Measurements from ENCODE around the gene SRGAP1. TPM values are rescaled to one million over a fixed set of nuclear protein-coding genes. Genes with fewer than 3 reads are reported as not detected.

SRGAP1 gene
- total and polyA plus RNA-seq, 8 donors: 2.5 to 13.3 (median 7.5) TPM

DNA sequence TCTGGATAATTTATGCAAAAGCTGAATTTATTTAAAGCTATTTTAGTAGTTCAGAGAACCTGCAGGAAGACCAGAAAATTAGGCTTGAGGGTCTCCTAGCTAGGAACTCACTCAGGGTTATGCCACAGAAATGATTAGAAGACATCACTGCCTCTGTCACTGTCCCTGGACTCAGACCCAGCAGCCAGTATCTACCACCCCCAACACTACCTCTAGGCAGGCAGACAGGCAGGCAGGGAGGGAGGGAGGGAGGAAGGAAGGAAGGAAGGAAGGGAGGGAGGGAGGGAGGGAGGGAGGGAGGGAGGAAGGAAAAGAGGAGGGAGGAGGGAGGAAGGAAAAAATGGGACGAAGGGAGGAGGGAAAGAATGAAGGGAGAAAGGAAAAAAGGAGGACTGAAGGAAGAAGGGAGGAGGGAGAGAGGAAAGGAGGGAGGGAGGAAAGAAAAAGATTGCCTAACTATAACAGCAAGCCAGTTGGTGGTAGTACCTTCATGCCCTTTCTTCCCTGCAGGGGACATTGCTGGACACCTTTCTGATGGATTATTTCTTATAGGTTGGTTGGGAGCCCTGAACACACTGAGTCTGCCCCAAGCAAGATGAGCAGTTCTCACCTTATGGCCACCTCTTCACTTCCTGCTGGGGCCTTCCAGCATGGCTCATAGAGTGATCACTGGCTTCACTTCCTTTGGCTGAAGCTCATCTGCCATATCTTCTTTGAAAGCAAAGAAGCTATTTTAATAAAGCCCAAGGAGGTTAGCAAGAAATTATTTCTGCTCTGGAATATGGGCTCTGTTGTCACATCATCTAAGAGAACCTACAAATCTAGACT lies 327.9 kb downstream of the SRGAP1 start:
- H3K4me1 ChIP-seq: no peaks in the 10 kb centered on the region
- FAIRE-seq: no peak
- no peak overlapping the region for H3K27ac ChIP-seq
- TF ChIP-seq, protein P1, sequence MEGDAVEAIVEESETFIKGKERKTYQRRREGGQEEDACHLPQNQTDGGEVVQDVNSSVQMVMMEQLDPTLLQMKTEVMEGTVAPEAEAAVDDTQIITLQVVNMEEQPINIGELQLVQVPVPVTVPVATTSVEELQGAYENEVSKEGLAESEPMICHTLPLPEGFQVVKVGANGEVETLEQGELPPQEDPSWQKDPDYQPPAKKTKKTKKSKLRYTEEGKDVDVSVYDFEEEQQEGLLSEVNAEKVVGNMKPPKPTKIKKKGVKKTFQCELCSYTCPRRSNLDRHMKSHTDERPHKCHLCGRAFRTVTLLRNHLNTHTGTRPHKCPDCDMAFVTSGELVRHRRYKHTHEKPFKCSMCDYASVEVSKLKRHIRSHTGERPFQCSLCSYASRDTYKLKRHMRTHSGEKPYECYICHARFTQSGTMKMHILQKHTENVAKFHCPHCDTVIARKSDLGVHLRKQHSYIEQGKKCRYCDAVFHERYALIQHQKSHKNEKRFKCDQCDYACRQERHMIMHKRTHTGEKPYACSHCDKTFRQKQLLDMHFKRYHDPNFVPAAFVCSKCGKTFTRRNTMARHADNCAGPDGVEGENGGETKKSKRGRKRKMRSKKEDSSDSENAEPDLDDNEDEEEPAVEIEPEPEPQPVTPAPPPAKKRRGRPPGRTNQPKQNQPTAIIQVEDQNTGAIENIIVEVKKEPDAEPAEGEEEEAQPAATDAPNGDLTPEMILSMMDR (IDR thresholded peaks at IDR 0.05): no peak
- intact Hi-C loops (cut with DNase I): no loop called here
- no peaks in the 10 kb centered on the region for H3K36me3 ChIP-seq
- no peaks in the 10 kb centered on the region for H3K9me3 ChIP-seq
- H3K27me3 ChIP-seq: no peaks in the 10 kb centered on the region
- ATAC-seq: no peak
- DNase-seq: no peak
- H3K4me3 ChIP-seq: no peak overlapping the region
- WGBS, 2 donors: 67 to 89% methylated on average over 1 of the region's 1 CpG

DNA sequence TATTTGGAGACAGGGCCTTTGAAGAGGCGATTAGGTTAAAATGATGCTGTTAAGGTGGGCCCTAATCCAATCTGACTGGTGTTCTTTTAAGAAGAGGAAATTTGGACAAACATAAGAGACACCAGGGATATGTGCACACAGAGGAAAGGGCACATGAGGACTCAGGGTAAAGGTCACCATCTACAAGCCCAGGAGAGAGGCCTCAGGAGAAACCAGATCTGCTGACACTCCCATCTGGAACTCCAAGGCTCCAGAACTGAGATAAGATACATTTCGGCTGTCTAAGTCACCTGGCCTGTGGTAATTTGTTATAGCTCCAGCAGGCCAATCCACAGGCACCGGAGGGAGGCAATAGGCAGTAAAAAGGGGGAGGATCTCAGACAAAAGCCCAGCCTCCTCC lies 329.0 kb downstream of the SRGAP1 start:
- no peak for FAIRE-seq

DNA sequence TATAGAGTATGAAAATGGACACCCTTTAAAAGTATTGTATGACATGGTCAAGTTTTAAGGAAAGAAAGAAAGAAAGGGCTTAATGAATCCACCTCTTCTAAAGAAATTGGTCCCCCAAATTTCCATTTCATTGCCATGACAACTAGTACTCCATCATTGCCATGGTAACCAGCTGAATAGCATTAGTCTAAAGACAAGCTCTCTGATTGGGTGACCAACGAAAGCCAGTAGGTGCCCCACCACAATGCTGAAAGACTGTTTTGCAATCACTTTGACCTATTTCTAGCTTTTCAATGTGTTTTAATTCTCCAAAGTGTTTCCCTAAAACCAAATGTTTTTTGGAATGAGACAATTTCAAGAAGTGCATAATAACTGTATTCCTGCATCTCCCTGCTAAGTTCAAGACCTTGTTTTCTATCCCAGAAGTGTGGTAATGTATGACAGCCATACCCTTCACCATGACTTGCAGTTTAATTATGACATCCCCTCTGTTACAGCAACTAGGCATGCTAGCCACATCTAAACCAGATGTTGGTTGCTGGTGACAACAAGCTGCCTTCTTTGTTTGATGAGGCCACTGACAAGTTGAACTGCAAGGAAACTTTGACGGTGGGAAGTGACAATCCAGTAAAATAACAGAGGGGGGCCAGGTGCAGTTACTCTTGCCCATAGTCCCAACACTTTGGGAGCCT lies 330.9 kb downstream of the SRGAP1 start:
- DNase-seq (no peak), ATAC-seq (no peak), FAIRE-seq (no peak)
- H3K27ac ChIP-seq: no peak overlapping the region
- no peaks in the 10 kb centered on the region for H3K9me3 ChIP-seq
- no peak overlapping the region for H3K4me3 ChIP-seq
- WGBS, 2 donors: 81 to 91% methylated on average over 2 of the region's 2 CpGs
- intact Hi-C loops (cut with DNase I): no loop called here
- no peaks in the 10 kb centered on the region for H3K4me1 ChIP-seq
- no peaks in the 10 kb centered on the region for H3K27me3 ChIP-seq
- TF ChIP-seq, protein P1 (IDR thresholded peaks at IDR 0.05): no peak
- H3K36me3 ChIP-seq: no peaks in the 10 kb centered on the region

More for the DNA sequence above, 329.0 kb downstream of the SRGAP1 start:
- Histone ChIP-seq H3K4me1 (no peaks in the 10 kb centered on the region), H3K36me3 (no peaks in the 10 kb centered on the region), H3K27me3 (no peaks in the 10 kb centered on the region), H3K27ac (no peak overlapping the region), H3K9me3 (no peaks in the 10 kb centered on the region), H3K4me3 (no peak overlapping the region)
- TF ChIP-seq, protein P1 (IDR thresholded peaks at IDR 0.05): no peak
- intact Hi-C loops (cut with DNase I): no loop called here
- ATAC-seq (peak in 1 of 4 donors; percentile 39), DNase-seq (no peak)
- 50 to 55% methylated on average over 3 of the region's 3 CpGs for WGBS, 2 donors

DNA sequence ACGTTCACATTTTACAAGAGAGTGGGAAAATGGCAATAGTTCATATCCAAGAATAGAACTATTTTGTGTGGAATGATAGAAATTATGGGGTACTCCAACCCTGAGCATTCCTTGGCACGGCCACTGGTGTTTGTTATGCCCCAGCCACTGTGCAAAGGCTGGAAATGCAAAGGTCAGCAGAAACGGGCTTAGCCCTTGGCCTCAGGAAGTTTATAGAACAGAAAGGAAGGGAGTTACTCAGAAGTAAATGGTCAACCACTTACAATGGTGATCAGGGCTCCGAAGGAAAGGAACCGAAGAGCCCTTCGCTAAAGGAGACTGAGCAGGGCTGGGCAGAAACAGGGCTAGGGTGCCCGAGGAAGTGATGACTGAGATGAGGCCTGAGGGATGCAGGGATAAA lies 332.5 kb downstream of the SRGAP1 start:
- H3K4me1 ChIP-seq: peaks cover 0 to 3% (median 0%) of the 10 kb centered on the region in 3 donors
- no peaks in the 10 kb centered on the region for H3K27me3 ChIP-seq
- intact Hi-C loops (cut with DNase I): no loop called here
- TF ChIP-seq, protein P1 (IDR thresholded peaks at IDR 0.05): no peak
- 76 to 78% methylated on average over 7 of the region's 7 CpGs for WGBS, 2 donors
- DNase-seq: no peak
- H3K36me3 ChIP-seq: no peaks in the 10 kb centered on the region
- no peaks in the 10 kb centered on the region for H3K9me3 ChIP-seq
- H3K27ac ChIP-seq: no peak overlapping the region
- H3K4me3 ChIP-seq: no peak overlapping the region
- FAIRE-seq: no peak
- ATAC-seq: no peak
